Fibroblast of the conjunctiva (primary cell): ENCODE results near the gene MAB21L2.
"Not testable (repeated sequence)": the region's sequence is repeated elsewhere in the genome, so short reads cannot be mapped to it uniquely, and the experiment has no call there.

Source experiments
- DNase-seq: peaks from one replicate; pipeline ENCODE4 v3.0.0-alpha.2; 2010; ENCODE audit warnings: low read depth

The MAB21L2 gene

DNA sequence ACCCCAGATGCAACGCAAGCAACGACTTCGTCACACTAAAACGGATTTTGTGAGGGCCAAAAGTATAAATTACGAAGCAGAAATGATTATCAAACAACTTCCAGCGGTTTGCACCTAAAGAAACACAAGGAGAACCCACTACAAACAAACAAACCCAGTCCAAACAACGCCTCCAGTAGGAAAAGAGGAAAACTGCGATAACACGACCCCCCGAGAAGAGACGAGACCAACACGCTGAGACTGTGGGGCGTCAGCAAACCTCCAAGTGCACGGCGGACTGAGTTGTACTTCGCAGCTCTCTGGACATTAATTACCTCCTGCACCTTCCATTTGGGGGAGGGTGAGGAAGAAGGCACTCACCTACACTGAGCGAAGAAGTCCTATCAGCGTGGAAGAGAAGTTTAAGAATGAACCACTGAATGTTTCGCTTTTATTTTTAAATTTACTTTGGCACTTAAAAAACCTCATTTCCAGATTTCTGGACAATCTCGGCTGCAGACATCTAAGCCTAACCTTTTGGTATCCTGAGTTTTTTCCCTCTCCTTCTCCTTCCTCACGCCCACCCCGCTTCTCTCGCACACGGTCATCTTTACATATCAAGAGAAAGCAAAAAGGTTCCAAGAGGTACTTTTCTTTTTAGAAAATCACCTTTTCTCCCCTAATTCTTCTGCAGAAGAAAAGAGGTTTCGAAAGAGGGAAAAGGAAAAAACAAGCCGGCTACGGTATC is at the start of gene MAB21L2:
Gene MAB21L2 (plus strand): TSS at position 6 of the 727 bp plus-strand sequence. CDS start 879 bp downstream, outside the sequence.
- no peak for DNase-seq

DNA sequence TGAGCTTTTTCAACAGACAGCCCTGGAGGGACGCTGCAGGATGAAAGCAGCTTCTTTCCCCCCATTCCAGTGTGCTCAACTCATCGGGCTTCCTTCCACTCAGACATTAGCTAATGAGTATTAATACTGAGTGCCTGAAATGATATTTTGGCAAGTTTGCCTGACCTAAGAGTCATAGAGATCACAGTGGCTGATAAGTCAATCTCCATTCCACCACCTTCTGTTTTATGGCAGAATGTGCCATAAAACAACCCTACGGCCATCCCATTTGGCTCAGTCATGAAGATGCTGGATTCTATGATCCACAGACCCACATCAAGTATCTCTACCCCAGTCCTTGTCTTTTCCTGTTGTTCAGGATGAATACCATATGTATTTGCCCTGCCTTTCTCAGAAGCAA is 48.3 kb upstream of the MAB21L2 start:
- no peak for DNase-seq

DNA sequence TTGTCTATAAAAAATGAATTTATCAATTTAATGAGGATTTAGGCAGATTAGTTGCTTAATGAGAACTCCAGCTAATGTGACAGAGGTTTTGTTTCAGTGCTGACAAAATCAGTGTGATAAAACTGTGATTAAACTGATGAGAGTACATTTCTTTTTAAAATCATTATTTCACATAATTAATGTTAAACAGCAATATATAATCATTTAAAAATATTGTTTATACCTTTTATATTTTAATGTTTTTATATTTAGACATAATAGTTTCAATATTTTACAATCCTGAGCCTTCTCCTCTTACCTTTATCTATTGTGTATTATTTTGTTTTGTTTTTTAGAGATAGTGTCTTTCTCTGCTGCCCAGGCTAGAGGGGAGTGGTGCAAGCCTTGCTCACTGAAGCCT is 47.1 kb upstream of the MAB21L2 start:
- DNase-seq, result no peak

DNA sequence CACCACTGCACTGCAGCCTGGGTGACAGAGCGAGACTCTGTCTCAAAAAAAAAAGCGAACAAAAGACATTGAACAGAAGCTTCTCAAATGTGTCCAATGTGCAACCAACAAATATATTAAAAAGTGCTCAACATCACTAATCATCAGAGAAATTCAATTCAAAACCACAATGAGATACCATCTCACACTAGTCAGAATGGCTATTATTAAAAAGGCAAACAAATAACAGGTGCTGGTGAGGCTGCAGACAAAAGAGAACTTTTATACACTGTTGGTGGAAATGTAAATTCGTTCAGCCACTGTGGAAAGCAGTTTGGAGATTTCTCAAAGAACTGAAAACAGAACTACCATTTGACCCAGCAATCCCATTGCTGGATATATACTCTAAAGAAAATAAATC is 44.0 kb upstream of the MAB21L2 start:
- DNase-seq, result not testable (repeated sequence)

DNA sequence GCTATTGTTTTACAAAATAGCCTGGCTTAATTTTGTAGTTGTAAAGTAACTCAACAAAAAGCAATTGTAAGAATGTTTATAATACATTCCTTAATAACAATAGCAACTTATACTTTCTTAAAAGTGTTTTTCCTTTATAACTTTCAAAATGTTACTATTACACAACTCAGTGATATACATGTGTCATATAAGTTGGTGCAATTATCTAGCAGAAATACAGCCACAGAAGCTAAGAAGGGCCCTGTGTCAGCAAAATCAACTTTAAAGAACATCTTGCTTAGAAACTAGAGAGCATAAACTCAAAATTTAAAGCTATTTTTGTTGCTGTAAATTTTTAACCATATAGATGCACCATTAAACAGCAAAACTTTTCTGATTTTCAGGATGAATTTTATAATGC is 41.4 kb upstream of the MAB21L2 start:
- DNase-seq, result no peak

DNA sequence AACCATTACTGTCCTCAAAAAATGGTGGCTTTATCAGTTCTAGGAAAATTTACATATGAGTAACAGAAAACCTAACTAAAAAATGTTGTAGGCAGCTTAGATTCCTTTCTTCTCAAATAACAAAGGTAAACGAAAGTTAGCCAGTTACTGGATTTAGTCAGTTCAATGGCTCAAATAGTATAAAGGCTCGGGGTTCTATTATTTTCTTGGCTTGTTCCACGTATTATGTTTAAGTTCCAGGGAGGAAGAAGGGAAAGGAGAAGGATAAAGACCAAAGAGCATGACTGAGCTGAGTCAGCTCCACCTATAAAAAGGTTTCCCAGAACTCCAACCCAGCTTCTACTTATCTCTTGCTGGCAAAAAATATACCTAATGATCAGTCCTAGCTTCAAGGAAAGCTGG is 41.0 kb upstream of the MAB21L2 start:
- DNase-seq, result no peak

DNA sequence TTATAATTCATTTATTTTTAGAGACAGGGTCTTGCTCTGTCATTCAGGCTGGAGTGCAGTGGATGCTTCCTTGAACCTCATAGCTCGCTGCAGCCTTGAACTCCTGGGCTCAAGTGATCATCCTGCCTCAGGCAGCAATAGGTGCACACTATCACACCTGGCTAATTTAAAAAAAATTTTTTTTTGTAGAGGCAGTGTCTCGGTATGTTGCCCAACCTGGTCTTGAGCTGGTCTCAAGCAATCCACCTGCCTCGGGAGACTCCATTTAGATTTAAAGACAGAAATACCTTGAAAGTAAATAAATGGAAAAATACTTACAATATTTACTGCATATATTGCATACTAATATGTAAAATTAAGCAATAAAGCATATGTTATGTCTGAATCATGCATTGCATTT is 40.3 kb upstream of the MAB21L2 start:
- DNase-seq, result no peak

DNA sequence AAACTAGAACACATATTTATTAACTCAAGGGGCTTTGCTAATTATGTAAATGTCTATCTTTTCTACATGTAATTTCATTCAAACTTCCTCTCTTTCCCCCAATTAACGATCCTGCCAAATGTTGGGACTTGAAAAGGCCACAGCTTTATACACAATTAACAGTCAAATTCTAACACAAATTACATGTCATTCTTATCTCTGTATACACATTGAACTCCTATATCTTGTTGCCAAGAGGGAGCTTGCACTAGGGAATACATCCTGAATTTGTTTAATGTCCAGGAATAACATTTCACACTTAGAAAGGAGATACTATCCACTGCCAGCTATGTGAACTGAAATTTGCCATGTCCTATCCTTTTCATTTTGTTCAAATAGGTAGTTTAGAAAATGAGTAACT is 38.9 kb upstream of the MAB21L2 start:
- no peak for DNase-seq

DNA sequence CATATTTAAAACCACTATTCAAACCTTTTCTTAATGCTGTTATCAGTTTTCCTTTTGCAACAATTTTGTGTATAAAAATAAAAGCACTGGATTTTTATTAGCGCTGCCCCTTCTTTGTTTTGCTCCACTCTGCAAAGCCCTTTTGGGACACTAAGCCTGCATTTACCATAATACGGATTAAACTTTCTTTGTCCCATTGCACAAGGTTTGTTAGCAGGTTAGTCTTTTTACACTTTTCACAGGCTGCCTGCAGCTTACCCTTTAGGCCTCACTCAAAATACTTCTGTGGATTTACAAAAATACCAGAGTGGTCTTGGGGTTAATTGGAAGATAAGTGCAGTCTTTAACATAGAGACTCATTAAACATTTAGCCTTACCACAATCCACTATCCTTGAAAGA is 35.7 kb upstream of the MAB21L2 start:
- no peak for DNase-seq

DNA sequence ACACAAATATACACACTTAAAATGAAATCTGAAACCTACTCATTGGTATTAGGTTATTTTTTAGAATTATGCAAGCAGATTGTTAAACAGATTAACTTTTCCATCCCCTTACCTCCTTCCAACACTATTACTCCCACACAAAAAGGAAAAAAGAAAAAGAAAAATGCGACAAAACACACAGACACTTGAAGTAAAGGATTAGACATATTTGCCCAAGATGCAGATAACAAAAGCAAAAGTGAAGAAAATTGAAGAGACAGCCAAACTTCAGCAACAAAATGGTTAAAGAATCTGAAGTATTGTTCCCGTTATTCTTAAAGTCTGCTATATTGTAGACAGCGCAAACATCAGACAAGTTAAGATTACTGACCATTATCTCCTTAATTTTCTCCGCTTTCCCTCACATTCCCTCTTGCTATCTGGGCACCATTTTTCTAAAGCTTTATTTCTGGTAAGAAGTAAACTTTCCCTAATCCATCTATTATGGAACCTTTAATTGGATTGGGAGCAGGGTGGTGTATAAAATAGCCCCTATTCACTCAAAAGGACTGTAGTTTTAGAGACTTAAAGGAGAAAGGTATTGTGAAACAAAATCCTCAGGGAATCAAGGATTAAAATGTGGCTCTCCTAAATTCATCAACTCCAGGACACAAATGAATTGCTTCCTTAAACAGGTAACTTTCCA is 34.7 kb upstream of the MAB21L2 start:
- DNase-seq, result no peak

DNA sequence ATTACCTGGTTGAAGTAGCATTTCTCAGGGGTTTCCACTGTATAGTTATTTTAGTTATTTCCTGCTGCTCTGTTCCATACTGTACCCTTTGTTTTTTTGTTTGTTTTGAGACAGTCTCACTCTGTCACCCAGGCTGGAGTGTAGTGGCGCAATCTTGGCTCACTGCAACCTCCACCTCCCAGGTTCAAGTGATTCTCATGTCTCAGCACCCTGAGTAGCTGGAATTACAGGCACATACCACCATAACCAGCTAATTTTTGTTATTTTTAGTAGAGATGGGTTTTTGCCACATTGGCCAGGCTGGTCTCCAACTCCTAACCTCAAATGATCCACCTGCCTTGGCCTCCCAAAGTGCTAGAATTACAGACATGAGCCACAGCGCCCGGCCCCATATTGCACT is 24.1 kb upstream of the MAB21L2 start:
- not testable (repeated sequence) for DNase-seq

DNA sequence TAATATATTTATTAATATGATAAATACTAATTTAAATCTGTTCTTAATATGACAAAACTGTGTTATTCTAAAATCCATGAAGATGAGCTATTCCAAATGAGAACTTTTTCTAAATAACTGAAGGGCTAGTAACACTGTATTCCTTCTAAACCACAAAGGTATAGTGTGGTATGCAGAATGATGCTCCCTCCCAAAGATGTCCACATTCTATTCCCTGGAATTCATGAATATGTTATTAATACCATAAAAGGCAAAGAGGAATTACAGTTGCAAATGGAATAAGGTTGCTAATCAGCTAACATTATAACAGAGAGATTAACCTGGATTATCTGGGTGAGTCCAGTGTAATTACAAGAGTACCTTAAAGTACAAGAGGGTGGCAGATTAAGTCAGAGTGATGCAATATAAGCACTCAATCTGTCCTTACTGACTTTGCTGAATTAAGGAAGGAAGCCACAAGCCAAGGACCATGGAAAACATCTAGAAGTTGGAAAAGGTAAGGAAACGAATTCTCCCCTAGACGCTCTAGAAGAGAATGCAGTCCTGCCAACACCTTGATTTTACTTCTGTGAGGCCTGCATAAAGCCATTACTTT is 20.7 kb upstream of the MAB21L2 start:
- no peak for DNase-seq

DNA sequence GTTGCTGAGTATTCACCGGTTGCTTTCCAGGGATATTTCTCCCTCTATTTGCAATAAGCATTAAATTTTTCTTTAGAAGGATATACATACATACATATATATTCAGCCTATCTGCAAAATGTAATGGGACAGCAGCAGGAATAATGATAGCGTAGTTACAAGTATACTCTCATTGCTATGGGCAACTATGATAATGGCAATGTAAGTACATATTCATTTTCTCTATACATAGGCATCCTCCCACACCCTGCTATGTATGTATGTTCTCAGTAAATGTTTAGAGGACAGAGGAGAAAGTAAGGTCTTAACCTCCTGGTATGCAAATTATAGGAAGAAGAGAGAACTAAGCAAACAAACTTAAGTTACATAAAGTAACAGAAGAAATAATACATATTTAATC is 19.7 kb upstream of the MAB21L2 start:
- DNase-seq, result no peak

DNA sequence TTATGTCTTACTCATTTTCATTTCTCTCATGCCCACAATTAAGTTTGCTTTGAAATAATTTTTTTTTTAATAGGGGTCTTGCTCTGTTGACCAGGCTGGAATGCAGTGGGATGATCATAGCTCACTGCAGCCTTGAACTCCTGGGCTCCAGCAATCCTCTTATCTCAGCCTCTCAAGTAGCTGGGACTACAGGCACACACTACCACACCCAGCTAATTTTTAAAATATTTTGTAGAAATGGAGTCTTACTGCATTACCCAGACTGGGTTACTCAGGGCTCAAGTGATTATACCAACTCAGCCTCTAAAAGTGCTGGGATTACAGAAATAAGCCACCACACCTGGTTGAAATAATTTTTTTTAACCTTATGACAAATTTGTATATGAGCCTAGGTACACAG is 19.2 kb upstream of the MAB21L2 start:
- DNase-seq, result no peak

DNA sequence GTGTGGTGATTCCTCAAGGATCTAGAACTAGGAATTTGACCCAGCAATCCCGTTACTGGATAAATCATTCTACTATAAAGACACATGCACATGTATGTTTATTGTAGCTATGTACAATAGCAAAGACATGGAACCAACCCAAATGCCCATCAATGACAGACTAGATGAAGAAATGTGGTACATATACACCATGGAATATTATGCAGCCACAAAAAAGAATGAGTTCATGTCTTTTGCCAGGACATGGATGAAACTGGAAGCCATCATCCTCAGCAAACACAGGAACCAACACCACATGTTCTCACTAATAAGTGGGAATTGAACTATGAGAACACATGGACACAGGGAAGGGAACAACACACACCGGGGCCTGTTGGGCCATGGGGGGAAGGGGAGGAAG is 17.0 kb upstream of the MAB21L2 start:
- not testable (repeated sequence) for DNase-seq

DNA sequence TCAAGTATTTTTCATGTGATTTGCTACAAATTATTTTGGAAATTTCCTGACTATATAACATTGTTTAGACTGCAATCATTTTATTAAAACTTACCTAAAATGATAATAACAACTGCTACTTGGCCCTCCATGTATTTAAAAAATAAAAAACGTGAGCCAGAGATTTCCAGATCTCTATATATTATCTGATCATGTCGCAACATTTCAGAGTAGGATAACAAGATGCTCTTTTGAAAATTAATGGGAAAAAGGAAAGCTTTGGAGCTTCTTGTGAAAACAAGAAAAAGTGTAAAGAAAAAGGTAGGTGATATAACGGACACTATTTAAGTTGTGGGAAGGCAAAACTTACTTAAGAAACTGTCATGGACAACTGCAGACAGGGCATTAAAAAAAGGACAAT is 14.9 kb upstream of the MAB21L2 start:
- DNase-seq, result no peak

DNA sequence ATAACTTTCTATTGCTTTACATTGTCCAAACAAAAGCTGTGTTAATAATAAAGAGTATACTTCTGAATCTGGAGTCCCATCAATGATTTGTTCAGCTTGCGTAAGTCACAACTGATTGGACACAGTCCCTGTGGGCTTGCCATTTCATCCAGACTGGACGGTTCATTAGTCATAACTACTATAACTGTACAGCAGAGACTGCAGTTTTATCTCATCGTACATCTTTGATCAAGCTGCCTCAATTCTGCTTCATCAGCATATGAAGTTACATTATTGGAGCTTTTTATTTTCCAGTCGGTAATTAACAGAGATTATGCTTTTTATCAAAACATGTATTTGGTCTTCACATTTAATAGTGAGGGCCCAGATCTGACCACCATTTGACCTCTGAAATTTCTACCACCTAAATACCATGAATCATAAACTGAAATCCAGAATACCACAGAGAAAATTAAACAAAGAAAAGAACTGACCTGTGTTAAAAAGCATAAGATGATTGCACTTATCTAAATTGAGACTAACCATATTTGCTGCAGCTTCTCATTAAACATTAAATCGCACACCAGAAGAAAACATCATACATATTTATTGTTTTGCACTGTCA is 12.5 kb upstream of the MAB21L2 start:
- DNase-seq, result no peak

DNA sequence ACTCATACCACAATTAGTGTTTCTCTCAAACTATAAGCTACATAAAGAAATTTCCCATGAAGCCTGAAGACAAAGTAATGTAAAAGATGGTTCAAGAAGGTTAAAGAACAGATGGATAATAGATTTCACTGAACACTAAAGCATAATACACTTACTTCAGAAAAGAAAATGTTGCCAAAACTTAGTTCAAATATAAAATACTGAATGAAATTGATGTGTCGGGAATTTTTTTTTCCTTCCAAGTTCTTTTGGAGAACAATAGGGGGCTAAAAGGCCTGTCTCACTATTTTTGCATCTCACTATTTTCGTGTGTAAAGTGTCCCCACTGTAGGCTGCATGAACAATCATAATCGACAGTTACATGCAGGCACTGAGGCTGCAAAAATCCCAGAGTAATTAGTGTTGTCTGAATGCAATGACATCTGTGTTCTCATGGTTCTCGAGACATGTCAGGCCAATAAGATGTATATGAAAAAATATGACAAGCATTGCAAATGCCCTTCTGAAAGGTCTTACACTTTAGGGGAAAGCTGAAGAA is 11.9 kb upstream of the MAB21L2 start:
- DNase-seq, result no peak

DNA sequence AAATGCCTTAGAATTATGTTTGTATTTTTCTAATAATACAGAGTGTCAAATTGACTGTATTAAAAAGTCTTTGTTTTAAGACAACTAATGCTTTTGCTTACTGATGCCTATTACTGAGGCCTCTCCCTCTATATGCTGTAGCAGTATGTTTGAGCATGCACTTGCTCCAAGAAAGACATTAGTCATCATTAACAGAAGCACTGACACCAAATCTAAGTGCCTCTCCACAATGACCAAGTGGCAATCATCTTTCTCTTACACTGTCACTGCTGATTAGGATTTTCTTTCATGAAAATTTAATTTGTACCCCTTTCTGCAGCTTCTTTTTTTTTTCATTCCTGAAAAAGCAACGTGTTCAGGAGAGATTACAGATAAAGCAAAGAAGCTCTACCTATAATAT is 11.1 kb upstream of the MAB21L2 start:
- no peak for DNase-seq

DNA sequence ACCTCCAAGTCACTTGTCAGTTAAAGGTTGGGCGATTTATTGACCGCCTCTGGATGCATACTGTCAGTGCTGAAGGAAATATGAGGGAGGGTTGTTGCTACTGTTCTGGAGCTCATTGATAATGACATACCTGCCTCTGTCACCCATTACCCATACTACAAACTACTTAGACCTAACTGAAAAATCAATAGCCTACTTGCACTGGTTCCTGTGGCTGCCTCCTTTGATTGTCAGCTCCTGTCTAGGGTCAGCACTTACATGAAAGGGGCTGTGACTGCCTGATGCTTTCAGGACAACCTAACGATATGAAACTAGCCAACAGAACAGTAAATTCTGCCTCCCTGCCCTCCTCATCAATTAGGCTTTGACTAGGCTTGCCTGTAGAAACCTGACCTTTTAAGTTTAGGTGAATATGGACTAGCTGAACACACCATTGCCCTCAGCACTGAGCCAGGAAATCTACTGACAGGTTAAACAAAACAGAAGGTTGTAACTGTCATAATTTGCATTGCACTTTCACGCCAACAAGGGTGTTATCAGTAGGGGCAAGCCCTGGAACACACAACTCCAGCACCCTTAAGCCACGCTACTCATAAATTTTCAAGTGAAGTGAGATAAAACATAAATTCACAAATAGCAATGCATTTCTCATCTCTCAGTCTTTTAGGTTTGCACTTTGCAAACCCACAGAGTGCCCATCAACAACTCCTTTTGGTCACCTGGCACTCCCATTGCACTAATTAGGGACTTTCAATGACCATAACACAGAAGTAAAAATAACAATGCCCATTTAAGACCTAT is 9.0 kb upstream of the MAB21L2 start:
- no peak for DNase-seq

DNA sequence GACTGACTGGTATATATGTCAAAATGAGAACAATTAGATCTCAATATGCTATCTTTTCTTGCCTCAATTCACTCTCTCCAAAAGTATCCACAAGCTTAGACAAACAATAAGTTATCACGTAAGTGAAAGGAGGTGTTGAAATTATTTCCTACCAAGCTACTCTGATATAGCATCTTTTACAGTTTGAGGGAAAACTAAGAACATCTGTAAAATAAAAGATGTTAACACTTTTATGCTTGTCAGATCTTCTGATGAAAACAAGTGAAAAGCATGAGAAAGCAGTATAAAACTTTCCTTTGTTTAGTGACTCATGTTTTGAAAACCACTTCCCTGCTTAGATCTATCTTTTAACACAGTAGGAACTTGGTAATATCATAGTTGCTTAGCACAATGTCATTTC is 8.4 kb upstream of the MAB21L2 start:
- DNase-seq, result no peak

DNA sequence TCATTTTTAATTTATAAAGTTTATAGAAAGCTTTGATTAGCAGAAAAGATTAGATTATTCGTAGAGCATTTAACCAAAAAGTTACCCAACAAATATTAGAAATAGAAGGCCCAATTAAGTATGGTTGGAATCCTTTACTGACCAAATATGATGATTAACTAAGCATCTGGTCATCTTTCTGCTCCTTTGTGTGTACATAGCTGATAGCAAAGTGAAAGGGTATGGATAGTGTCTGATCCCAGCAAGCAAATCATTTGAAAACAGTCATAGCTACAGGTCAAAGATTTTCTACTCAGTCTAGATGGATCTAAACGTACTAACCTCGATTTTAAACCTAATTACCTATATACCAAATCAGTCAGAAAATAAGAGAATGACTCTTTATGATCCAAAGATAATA is 7.3 kb upstream of the MAB21L2 start:
- DNase-seq, result no peak
